Inferior parietal cortex (tissue), 1 donor: Measurements from ENCODE around the gene AOPEP.
"Not testable (repeated sequence)": the region's sequence is repeated elsewhere in the genome, so short reads cannot be mapped to it uniquely, and the experiment has no call there.

Experiments used
- DNase-seq: peaks from one replicate; pipeline ENCODE4 v3.0.0-alpha.2; 2016; ENCODE audit errors: extremely low spot score

The AOPEP gene

GRCh38 chr9:94933511-94933828 lies 207.0 kb downstream of the AOPEP start:
- DNase-seq = no peak

GRCh38 chr9:94934816-94935328 lies 208.4 kb downstream of the AOPEP start:
- no peak for DNase-seq

- DNase-seq = no peak
Measured at GRCh38 chr9:94935396-94935795, 208.9 kb downstream of the AOPEP start.

GRCh38 chr9:94936419-94936818 lies 209.9 kb downstream of the AOPEP start:
- DNase-seq = no peak

- DNase-seq = peak; percentile 67
Measured at GRCh38 chr9:94937214-94937903, 210.9 kb downstream of the AOPEP start.

GRCh38 chr9:94938384-94938783 lies 211.9 kb downstream of the AOPEP start:
- DNase-seq = no peak

GRCh38 chr9:94940296-94940695 lies 213.8 kb downstream of the AOPEP start:
- not testable (repeated sequence) for DNase-seq

GRCh38 chr9:94941211-94941875 lies 214.8 kb downstream of the AOPEP start:
- no peak for DNase-seq

GRCh38 chr9:94944626-94945025 lies 218.1 kb downstream of the AOPEP start:
- DNase-seq = no peak

GRCh38 chr9:94945197-94946144 lies 219.0 kb downstream of the AOPEP start:
- DNase-seq = peak; percentile 81

GRCh38 chr9:94946256-94946655 lies 219.8 kb downstream of the AOPEP start:
- no peak for DNase-seq

GRCh38 chr9:94948567-94949235 lies 222.2 kb downstream of the AOPEP start:
- DNase-seq = peak; percentile 87

GRCh38 chr9:94949370-94949769 lies 222.9 kb downstream of the AOPEP start:
- no peak for DNase-seq

GRCh38 chr9:94950040-94950578 lies 223.6 kb downstream of the AOPEP start:
- no peak for DNase-seq

- no peak for DNase-seq
Measured at GRCh38 chr9:94950579-94951323, 224.3 kb downstream of the AOPEP start.

- DNase-seq = no peak
Measured at GRCh38 chr9:94951324-94952135, 225.0 kb downstream of the AOPEP start.

- DNase-seq = no peak
Measured at GRCh38 chr9:94952565-94953373, 226.3 kb downstream of the AOPEP start.

- DNase-seq = peak; percentile 38
Measured at GRCh38 chr9:94956731-94957130, 230.2 kb downstream of the AOPEP start.

GRCh38 chr9:94960964-94961363 lies 234.5 kb downstream of the AOPEP start:
- no peak for DNase-seq
